ENCODE results near the gene MTX1. TPM values are rescaled to one million over a fixed set of nuclear protein-coding genes. Genes with fewer than 3 reads are reported as not detected.
A peak's percentile ranks its signal among the peaks of the same experiment; 100 is the strongest.
"Not testable (repeated sequence)": the region's sequence is repeated elsewhere in the genome, so short reads cannot be mapped to it uniquely, and the experiment has no call there.

MTX1 gene
- total RNA-seq, 2 donors from 2014 or later, result 16.2 to 27.0 TPM

DNA sequence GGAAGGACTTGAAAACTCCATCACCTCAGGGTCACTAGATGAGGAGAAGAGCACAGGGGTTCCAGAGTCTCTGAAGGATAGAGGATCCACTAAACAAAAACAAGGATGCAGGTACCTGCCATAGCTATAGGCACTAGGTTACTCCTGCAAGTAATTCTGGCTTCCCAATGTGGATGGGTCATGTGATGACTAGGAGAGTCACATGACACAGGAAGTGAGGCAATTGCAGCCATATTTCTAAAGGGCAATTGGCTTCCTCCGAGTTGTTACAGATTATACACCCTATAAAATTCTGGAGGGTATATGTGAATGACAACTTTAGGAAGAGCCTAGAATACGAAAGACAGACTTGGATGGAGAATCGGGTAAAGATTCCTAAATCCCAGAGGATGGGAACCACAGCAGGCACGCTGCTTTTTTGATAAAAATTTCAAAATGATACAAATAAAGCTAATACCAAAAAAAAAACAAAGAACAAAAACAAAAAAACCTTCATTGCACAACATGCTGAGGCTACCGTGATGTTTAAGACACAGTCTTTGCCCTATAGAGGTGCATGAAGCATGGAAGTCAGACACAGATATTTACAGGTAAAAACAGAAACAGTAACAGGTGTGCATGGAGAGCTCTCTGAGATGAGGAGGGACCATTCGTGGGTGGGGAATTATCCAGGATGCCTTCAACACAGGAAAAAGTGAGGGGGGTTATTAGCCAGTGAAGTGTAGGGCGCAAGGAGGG lies 10.5 kb downstream of the MTX1 start:
- no peak for DNase-seq (ENCODE audit: low spot score)
- Histone ChIP-seq H3K9me3 (no peaks in the 10 kb centered on the region), H3K4me3 (no peak overlapping the region), H3K27ac (no peak overlapping the region), H3K27me3 (no peaks in the 10 kb centered on the region), H3K36me3 (no peaks in the 10 kb centered on the region), H3K4me1 (peaks cover 0 to 4% of the 10 kb centered on the region in 2 donors)
- TF ChIP-seq, protein P1, sequence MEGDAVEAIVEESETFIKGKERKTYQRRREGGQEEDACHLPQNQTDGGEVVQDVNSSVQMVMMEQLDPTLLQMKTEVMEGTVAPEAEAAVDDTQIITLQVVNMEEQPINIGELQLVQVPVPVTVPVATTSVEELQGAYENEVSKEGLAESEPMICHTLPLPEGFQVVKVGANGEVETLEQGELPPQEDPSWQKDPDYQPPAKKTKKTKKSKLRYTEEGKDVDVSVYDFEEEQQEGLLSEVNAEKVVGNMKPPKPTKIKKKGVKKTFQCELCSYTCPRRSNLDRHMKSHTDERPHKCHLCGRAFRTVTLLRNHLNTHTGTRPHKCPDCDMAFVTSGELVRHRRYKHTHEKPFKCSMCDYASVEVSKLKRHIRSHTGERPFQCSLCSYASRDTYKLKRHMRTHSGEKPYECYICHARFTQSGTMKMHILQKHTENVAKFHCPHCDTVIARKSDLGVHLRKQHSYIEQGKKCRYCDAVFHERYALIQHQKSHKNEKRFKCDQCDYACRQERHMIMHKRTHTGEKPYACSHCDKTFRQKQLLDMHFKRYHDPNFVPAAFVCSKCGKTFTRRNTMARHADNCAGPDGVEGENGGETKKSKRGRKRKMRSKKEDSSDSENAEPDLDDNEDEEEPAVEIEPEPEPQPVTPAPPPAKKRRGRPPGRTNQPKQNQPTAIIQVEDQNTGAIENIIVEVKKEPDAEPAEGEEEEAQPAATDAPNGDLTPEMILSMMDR (IDR thresholded peaks at IDR 0.05), result no peak

DNA sequence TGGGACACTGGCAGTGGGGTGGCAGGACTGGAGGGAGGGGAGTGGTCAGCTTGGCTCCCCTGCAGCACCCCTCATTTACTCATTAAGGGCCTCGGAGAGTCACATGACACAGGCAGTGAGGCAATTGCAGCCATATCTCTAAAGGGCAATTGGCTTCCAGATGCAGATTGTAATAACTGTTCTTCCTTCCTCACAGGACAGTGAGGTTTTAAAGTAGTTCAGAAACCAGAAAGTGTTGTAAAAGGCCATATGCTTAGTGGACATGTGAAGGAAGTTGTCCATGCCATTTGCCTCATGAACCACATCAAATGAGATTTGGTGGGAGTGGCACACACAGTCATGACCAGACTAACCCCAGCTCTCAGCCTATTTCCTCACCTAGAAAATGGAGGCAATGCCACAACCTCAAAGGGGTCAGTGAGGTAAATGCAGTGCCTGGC lies 11.1 kb downstream of the MTX1 start:
- TF ChIP-seq, protein P1 (IDR thresholded peaks at IDR 0.05), result no peak
- no peak for DNase-seq (ENCODE audit: low spot score)
- Histone ChIP-seq H3K4me3 (no peak overlapping the region), H3K27ac (no peak overlapping the region), H3K27me3 (no peaks in the 10 kb centered on the region), H3K4me1 (peaks cover 0 to 4% of the 10 kb centered on the region in 2 donors), H3K36me3 (no peaks in the 10 kb centered on the region), H3K9me3 (no peaks in the 10 kb centered on the region)

DNA sequence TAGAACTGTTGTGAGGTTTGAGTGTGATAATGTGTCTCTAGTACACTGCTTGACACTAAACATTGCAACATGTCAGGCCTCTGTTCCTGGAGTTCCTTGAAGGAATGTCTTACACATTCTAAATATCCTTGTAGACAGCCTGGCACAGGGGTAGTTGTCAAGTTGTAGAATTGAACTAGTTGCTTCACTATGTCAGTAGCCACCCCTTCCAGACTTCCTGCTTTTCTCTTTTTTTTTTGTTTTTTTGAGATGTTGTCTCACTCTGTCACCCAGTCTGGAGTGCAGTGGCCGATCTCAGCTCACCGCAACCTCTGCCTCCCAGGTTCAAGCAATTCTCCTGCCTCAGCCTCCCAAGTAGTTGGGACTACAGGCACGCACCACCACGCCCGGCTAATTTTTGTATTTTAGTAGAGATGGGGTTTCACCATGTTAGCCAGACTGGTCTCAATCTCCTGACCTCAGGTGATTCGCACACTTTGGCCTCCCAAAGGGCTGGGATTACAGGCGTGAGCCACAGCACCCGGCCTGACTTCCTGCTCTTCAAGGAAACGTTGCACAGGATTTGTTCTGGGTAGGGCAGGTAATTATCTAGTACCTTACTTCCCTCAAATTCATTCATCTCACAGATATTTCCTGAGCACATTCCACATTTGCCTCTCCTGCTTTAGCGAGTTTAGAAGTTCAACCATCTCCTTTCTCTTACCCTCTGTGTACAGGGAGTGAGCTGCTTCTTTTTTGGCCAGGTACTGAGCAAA lies 11.9 kb downstream of the MTX1 start:
- H3K4me3 ChIP-seq; H3K4me1 ChIP-seq; H3K27me3 ChIP-seq; H3K27ac ChIP-seq; H3K9me3 ChIP-seq; DNase-seq (ENCODE audit: low spot score); H3K36me3 ChIP-seq: not testable (repeated sequence)

DNA sequence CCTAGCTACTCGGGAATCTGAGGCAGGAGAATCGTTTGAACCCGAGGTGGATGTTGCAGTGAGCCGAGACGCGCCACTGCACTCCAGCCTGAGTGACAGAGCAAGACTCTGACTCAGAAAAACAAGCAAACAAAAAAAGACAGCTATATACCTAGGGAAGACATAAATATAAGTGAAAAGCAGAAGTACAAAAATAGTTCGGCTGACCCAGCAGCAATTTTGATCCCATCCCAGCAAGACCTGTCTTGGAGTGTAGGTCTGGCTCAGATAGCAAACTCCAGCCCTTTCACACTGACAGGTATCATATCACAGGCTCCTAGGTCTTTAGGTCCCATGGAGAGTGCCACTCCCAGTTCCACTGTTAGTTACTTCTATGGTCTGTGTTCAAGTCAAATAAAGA lies 14.6 kb downstream of the MTX1 start:
- H3K36me3 ChIP-seq, result no peaks in the 10 kb centered on the region
- no peak overlapping the region for H3K27ac ChIP-seq
- DNase-seq (ENCODE audit: low spot score), result no peak
- H3K27me3 ChIP-seq, result no peaks in the 10 kb centered on the region
- TF ChIP-seq, protein P1 (IDR thresholded peaks at IDR 0.05), result no peak
- no peaks in the 10 kb centered on the region for H3K9me3 ChIP-seq
- H3K4me1 ChIP-seq, result peaks cover 0 to 16% of the 10 kb centered on the region in 2 donors
- H3K4me3 ChIP-seq, result no peak overlapping the region

DNA sequence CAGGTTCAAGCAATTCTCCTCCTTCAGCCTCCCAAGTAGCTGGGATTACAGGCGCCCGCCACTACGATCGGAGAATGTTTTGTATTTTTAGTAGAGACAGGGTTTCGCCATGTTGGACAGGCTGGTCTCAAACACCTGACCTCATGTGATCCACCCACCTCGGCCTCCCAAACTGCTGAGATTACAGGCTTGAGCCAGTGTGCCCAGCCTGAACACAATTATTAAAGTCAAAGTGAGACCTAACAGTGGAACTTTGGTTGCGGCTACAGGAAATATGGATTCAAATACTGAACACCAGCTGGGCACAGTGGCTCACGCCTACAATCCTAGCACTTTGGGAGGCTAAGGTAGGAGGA lies 16.9 kb downstream of the MTX1 start:
- H3K27me3 ChIP-seq; H3K9me3 ChIP-seq; H3K4me3 ChIP-seq; H3K27ac ChIP-seq; H3K36me3 ChIP-seq; DNase-seq (ENCODE audit: low spot score): not testable (repeated sequence)
- peaks cover 0 to 14% of the 10 kb centered on the region in 2 donors for H3K4me1 ChIP-seq

DNA sequence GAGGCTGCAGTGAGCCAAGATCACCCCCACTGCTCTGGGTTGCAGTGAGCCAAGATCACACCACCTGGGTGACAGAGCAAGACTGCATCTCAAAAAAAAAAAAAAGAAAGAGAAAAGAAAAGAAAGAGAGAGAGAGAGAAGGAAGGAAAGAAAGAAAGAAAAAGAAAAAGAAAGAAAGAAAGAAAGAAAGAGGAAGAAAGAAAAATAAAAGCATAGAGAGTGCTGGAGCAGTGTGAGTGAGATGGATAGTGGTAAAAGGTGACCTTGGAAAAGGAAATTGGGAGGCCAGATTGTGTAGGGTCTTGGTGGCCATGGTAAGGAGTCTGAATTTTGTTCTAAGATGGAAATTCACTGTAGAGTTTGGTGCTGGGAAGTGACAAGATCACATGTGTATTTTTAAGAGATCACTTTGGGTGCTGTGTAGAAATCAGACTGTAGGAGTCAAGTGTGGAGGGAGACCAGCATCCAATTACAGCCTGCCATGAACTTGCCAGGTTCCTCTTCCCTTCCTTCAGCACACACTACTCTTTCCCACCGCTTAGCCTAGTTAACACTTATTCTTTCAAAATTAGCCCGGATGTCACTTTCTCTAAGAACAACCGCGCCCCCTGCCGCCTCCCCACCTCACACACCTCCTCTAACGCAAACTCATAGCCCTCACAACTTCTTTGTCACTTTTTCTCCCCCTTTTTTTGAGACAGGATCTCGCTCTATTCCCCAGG lies 17.9 kb downstream of the MTX1 start:
- Histone ChIP-seq H3K27me3 (no peaks in the 10 kb centered on the region), H3K9me3 (no peaks in the 10 kb centered on the region), H3K36me3 (no peaks in the 10 kb centered on the region), H3K4me1 (peaks cover 0 to 14% of the 10 kb centered on the region in 2 donors), H3K27ac (peak overlapping the region; percentile 84 to 88), H3K4me3 (peak overlapping the region; percentile 61 to 63)
- TF ChIP-seq, protein P1 (IDR thresholded peaks at IDR 0.05), result peak; percentile 30 to 66
- DNase-seq (ENCODE audit: low spot score), result peak; percentile 87

Data from right atrium auricular region (tissue), 2 donors.